WI38 (cell line): ENCODE measurements around the gene PPARA.
"Not testable (repeated sequence)": the region's sequence is repeated elsewhere in the genome, so short reads cannot be mapped to it uniquely, and the experiment has no call there.

Experiments
- H3K4me3 ChIP-seq: 2 replicates; pipeline ENCODE4 v1.5.1; 2011; ENCODE audit warnings: low read depth, mild to moderate bottlenecking, control low read depth, low read length
- TF ChIP-seq, protein P1 (sequence below): IDR thresholded peaks from 2 replicates; pipeline ENCODE4 v1.5.1; 2012; ENCODE audit warnings: low read depth, mild to moderate bottlenecking, control low read depth, low read length

The PPARA gene

DNA sequence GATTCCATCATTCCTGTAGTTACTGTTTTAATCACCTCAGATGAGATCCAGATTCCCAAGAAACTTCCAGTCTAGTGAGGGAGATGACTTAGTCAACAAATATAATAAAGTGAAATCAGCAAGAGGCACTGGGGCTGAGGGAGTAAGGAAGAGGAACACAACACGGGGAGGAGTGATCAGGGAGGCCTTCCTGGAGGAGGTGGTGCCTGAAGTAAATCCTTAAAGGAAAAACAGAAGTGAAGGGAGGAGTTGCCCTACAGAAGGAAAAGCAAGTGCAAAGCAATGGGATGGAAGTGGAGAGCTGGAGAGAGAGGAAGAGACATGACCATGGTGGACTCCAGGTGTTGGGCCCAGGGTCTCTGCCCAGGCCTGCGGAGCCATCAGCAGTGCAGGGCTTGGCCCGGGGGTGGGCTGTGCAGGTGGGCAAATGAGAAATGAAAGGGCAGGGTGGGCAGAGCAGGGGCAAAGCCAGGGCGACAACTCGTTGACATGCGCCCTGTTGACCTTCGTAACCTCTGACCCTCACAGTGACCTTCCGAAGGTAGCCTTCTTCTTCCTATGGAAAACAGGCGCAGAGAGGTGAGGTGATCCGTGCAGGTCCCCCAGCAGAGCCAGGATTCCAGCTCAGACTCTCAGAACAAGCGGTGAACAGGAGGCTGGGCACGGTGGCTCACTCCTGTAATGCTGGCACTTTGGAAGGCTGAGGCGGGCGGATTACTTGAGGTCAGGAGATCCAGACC, 12.1 kb upstream of the PPARA start:
- no peak overlapping the region for H3K4me3 ChIP-seq
- TF ChIP-seq, protein P1, sequence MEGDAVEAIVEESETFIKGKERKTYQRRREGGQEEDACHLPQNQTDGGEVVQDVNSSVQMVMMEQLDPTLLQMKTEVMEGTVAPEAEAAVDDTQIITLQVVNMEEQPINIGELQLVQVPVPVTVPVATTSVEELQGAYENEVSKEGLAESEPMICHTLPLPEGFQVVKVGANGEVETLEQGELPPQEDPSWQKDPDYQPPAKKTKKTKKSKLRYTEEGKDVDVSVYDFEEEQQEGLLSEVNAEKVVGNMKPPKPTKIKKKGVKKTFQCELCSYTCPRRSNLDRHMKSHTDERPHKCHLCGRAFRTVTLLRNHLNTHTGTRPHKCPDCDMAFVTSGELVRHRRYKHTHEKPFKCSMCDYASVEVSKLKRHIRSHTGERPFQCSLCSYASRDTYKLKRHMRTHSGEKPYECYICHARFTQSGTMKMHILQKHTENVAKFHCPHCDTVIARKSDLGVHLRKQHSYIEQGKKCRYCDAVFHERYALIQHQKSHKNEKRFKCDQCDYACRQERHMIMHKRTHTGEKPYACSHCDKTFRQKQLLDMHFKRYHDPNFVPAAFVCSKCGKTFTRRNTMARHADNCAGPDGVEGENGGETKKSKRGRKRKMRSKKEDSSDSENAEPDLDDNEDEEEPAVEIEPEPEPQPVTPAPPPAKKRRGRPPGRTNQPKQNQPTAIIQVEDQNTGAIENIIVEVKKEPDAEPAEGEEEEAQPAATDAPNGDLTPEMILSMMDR = no peak

DNA sequence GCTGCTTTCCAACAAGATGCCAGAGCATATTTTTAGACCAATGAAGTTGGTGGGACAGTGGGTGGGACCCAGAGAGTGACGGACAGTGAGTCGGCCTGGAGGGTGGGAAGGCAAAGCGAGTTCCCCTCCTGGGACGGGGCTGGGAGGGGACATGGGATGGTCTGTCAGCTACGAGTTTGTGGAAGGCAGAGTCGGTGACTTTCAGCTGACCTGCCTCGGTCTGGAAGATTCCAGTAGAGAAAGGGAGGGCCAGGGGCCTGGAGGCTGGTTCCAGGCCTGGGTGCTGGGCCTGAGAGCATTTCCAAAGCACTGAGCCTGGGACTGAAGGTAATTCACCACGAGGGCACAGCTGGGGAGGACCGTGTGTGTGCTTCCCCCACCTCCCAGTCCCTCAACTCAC, 10.9 kb upstream of the PPARA start:
- not testable (repeated sequence) for H3K4me3 ChIP-seq

DNA sequence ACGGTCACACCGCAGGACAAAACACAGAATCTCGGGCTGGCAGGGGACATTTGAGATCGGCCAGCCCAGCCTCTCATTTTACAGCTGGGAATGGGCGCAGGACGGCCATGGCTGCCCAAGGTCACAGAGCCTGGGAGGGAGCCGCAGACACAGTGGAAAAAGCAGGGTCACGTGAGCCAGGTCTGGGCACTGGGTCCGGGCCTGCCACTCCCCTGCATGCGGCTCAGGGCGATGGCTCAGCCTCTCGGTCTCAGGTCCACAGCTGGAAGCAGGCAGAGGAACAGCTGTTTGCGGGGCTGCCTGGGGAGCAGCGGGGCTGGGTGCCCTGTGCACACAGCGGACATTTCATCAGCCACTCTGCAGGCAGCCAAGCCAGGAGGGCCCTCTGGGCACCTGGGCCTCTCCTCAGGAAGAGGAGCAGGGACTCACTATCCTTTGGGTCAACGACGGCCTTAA, 10.4 kb upstream of the PPARA start:
- no peak overlapping the region for H3K4me3 ChIP-seq
- TF ChIP-seq, protein P1 = no peak

DNA sequence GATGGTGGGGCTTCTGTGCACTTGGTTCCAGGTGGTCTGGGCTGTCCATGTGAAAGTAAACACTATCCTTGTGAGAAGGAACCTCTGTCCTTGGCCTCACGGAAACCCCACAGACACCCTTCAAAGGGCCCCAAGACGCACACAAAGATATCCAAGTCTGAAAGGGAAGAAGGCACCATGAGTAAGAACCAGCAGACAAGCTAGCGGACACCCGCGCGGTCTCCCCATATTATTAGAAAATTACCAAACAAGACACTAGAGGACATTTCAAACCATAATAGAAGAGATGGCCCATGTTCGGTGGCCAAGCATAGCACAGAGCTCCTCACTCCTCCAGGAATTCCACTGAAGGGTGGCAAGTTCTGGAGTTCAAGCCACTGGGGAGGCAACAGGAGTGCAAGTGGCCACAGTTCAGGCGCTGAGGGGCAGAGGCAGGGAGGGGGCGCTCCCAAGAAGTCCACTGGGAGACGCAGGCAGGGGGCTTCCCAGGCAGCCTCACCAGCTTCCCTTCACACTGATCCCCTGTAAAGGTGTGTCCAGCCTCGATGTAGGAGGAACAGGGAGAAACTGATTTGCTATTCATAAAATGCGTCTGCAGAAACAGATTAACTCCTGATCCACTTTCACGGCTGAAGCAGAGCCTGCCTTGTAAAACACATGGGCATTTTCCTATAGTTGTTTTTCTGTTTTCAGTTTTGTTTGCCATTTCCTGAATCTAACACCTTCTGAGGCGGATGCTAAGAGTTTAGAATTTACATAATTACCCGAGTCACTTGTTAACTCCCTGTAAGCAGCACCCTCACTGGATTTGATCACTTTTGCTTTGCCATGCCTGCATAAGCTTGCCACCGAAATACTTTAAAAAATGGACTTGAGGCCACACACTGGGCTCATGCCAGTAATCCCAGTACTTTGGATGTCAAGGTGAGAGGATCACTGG, 9.1 kb upstream of the PPARA start:
- no peak overlapping the region for H3K4me3 ChIP-seq
- TF ChIP-seq, protein P1 = no peak

DNA sequence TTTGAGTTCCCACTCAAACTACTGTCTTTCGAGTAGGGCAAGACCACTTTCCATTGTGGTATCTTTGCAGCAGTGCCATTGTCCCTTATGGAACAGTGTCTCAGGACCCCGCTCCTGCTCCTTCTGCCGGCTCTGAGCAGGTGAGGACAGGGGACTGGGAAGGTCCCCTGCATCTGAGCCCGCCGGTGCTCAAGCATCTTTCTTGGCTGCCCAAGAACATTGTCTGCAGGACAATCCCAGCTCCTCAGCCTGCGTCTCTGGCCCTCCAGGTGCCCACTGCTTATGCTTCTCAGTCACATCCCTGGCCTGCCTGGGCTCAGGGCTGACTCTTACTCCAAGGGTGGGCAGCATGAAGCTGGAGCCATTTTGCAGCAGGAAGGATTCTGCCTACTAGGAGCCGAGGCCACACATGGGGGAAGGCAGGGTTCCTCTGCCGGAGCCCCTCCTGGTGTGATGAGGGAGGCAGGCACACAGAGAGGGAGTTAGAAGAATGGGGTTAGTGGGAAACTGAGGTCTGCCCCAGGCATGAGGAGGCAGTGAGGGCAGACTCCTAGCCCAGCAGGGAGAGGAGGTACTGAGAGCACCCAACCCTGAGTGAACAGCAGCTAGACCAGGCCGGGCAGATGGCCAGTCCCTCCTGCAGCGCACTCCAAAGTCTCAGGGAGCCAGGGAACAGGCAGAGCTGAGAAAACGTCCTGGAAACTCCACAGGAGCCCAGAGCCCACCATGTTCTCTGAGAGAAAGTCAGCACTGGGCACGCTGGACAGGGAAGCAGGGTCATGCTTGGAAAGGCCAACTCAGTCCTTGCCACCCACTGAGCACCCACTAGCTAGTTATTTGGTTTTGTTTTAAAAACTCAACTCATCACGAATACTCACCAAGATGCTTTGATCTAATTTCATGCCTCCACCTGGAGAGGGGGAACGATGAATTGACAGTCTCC, 7.5 kb upstream of the PPARA start:
- TF ChIP-seq, protein P1 = no peak
- no peak overlapping the region for H3K4me3 ChIP-seq

DNA sequence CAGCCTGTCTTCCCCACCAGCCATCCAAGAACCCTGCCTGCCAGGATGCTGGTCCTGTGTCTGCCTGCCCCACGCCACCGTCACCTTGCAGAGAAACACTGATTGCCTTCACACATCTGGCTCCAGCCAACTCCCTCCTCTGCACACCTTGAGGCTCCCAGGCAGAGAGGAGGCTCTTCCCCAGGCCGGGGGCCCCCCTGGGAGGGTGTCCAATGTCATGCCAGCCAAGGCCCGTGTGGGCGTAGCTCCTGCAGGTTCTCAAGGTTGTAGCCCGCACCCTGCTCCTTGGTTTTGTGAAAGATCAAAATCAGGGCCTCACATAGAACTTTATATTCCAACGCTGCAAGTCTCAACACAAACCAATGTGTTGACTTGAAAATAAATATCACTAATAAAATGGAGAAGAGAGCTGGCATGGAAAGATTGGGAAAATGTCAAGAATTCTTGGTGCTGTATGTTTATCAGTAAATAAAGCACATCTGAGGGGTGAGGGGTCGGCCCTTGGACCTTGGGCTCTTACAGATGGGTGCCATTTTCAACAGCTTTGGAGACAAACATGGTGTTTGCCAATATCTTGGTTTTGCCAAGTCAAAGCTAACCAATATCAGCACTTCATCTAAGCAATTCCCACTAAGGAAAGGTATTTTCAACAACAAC, 6.7 kb upstream of the PPARA start:
- TF ChIP-seq, protein P1 = no peak
- H3K4me3 ChIP-seq = no peak overlapping the region
